ENCODE results near the gene SOS2. TPM values are rescaled to one million over a fixed set of nuclear protein-coding genes. Genes with fewer than 3 reads are reported as not detected.
A peak's percentile ranks its signal among the peaks of the same experiment; 100 is the strongest.

Gene SOS2
- total and polyA plus RNA-seq, 4 experiments from 2014 or later, result 7.4 to 43.4 (median 29.7) TPM

DNA sequence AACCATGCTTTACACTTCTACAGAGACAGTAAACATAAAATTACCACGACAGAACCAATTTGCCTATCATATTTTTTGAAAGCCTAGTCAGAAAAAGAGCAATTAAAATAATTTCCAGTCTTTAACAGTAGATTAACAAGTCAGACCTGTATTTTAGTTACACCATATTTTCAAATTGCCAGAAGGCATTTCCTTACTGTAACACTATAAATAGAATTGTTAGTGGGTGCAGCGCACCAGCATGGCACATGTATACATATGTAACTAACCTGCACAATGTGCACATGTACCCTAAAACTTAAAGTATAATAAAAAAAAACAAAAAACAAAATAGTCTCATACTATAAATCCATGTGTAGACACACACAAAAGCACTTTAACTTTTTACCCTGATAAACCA is 16.0 kb downstream of the SOS2 start:
- Histone ChIP-seq H3K4me1 (ENCODE audit: insufficient read depth, low read length) (no peaks in the 10 kb centered on the region), H3K27ac (ENCODE audit: low read depth, low read length) (no peak overlapping the region), H3K36me3 (ENCODE audit: insufficient read depth, low read length) (no peaks in the 10 kb centered on the region), H3K27me3 (ENCODE audit: insufficient read depth, low read length) (no peaks in the 10 kb centered on the region), H3K4me3 (ENCODE audit: low read length in 2 of 2) (no peak overlapping the region), H3K9me3 (ENCODE audit: control insufficient read depth in 1 of 2, low read length in 2 of 2) (no peaks in the 10 kb centered on the region)
- no peaks in the 10 kb centered on the region for H3K9me3 Mint-ChIP-seq
- no peak overlapping the region for H3K27ac Mint-ChIP-seq
- H3K4me1 Mint-ChIP-seq, result peaks cover 23 to 37% (median 29%) of the 10 kb centered on the region in 4 donors
- intact Hi-C loops (cut with micrococcal nuclease), result loop anchor here (2.0 kb wide), 1 partner anchor 15 kb away; the partner anchor contains the start of gene SOS2
- H3K36me3 Mint-ChIP-seq, result peaks cover 6% of the 10 kb centered on the region in 2 donors
- no peak for DNase-seq
- POLR2A ChIA-PET (ENCODE audit: partially characterized antibody), result no interaction called here
- H3K27me3 Mint-ChIP-seq, result no peaks in the 10 kb centered on the region
- CTCF ChIA-PET (ENCODE audit: partially characterized antibody), result no interaction called here
- no peak overlapping the region for H3K4me3 Mint-ChIP-seq

DNA sequence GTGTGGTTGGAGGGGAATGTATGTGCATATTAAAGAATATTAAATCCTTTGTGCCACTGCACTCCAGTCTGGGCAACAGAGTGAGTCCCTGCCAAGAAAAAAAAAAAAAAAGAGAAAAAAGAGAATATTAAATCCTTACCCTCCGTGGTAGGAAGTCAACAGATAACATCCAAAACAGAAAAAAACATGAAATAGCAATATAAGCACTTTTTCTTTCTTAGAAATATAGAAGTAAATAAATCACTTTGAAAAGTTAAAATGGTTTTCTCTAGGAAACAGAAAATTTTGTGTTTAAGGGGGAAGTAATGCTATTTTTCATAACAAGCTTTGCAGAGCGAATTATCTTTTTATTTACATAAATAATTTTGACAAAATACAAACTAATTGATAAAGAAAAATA is 17.6 kb downstream of the SOS2 start:
- Mint-ChIP-seq H3K9me3 (no peaks in the 10 kb centered on the region), H3K4me1 (peaks cover 16 to 38% (median 23%) of the 10 kb centered on the region in 4 donors), H3K36me3 (peaks cover 4% of the 10 kb centered on the region in 2 donors), H3K27ac (no peak overlapping the region), H3K4me3 (no peak overlapping the region), H3K27me3 (no peaks in the 10 kb centered on the region)
- Histone ChIP-seq H3K4me3 (ENCODE audit: low read length in 2 of 2) (no peak overlapping the region), H3K9me3 (ENCODE audit: control insufficient read depth in 1 of 2, low read length in 2 of 2) (no peaks in the 10 kb centered on the region), H3K27me3 (ENCODE audit: insufficient read depth, low read length) (no peaks in the 10 kb centered on the region), H3K4me1 (ENCODE audit: insufficient read depth, low read length) (no peaks in the 10 kb centered on the region), H3K36me3 (ENCODE audit: insufficient read depth, low read length) (no peaks in the 10 kb centered on the region), H3K27ac (ENCODE audit: low read depth, low read length) (no peak overlapping the region)
- ChIA-PET POLR2A (ENCODE audit: partially characterized antibody) (interaction anchor here (1.1 kb wide), 1 partner anchor 15 kb away, joined by 3 read pairs; no protein-coding TSS in a partner anchor), CTCF (ENCODE audit: partially characterized antibody) (no interaction called here)
- no peak for DNase-seq
- intact Hi-C loops (cut with micrococcal nuclease), result loop anchor here (2.0 kb wide), 1 partner anchor 17 kb away; the partner anchor contains the start of gene SOS2

- H3K36me3 ChIP-seq (ENCODE audit: insufficient read depth, low read length), result no peaks in the 10 kb centered on the region
- Mint-ChIP-seq H3K9me3 (no peaks in the 10 kb centered on the region), H3K27me3 (no peaks in the 10 kb centered on the region), H3K36me3 (peaks cover 0 to 4% of the 10 kb centered on the region in 2 donors), H3K4me3 (no peak overlapping the region), H3K27ac (peak overlapping the region in 2 of 7 donors; percentile 3 to 8), H3K4me1 (peaks cover 15 to 34% (median 19%) of the 10 kb centered on the region in 4 donors)
- H3K27me3 ChIP-seq (ENCODE audit: insufficient read depth, low read length), result no peaks in the 10 kb centered on the region
- H3K4me1 ChIP-seq (ENCODE audit: insufficient read depth, low read length), result no peaks in the 10 kb centered on the region
- no peak for DNase-seq
- H3K9me3 ChIP-seq (ENCODE audit: control insufficient read depth in 1 of 2, low read length in 2 of 2), result no peaks in the 10 kb centered on the region
- intact Hi-C loops (cut with micrococcal nuclease), result no loop called here
- ChIA-PET CTCF (ENCODE audit: partially characterized antibody) (no interaction called here), POLR2A (ENCODE audit: partially characterized antibody) (no interaction called here)
- no peak overlapping the region for H3K27ac ChIP-seq (ENCODE audit: low read depth, low read length)
- H3K4me3 ChIP-seq (ENCODE audit: low read length in 2 of 2), result no peak overlapping the region
These were observed 18.7 kb downstream of the SOS2 start for GRCh38 chr14:50212726-50213125.

DNA sequence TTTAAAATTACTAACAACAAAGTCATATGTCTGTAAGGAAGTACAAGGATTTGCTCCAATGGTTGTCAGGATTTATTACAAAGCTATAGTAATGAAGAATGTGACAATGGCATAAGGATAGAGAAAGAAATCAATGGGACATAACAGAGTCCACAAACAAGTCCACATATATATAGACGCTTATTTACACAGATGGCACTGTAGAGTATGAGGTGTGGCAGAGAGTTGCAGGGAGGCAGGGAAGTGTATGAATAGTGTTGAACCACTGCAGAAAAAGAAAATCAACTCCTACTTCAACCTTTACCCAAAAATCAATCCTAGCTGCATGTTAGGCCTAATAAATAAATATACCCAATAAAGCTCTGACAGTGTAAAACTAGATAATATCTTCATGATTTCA is 21.3 kb downstream of the SOS2 start:
- Mint-ChIP-seq H3K9me3 (no peaks in the 10 kb centered on the region), H3K27me3 (no peaks in the 10 kb centered on the region), H3K27ac (no peak overlapping the region), H3K36me3 (peaks cover 2 to 4% of the 10 kb centered on the region in 2 donors), H3K4me3 (no peak overlapping the region), H3K4me1 (peaks cover 10 to 28% (median 16%) of the 10 kb centered on the region in 4 donors)
- Histone ChIP-seq H3K36me3 (ENCODE audit: insufficient read depth, low read length) (no peaks in the 10 kb centered on the region), H3K4me3 (ENCODE audit: low read length in 2 of 2) (no peak overlapping the region), H3K9me3 (ENCODE audit: control insufficient read depth in 1 of 2, low read length in 2 of 2) (no peaks in the 10 kb centered on the region), H3K4me1 (ENCODE audit: insufficient read depth, low read length) (no peaks in the 10 kb centered on the region), H3K27me3 (ENCODE audit: insufficient read depth, low read length) (no peaks in the 10 kb centered on the region), H3K27ac (ENCODE audit: low read depth, low read length) (no peak overlapping the region)
- CTCF ChIA-PET (ENCODE audit: partially characterized antibody), result interaction anchor here (1.2 kb wide), 1 partner anchor 358 kb away, joined by 3 read pairs; the partner anchor contains the start of gene NEMF
- no peak for DNase-seq
- intact Hi-C loops (cut with micrococcal nuclease), result no loop called here
- POLR2A ChIA-PET (ENCODE audit: partially characterized antibody), result no interaction called here

DNA sequence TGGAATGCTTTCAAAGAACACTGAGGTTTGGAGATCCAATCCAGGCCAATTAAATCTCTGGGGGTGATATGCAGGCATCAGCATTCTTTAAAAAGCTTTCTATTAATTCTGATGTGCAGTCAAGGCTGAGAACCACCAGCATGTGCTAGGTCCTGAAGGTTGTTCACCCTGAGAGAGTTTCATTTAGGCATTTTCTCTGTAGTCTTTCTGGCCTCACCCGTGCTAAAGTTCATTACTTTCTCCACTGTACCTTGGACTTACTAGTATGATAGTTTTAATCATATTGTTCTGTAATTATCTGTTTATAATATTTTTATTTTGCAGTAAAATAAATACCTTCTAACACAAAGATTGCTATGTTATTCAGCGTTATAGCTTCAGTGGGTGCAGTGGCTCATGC is 32.9 kb downstream of the SOS2 start:
- ChIA-PET CTCF (ENCODE audit: partially characterized antibody) (no interaction called here), POLR2A (ENCODE audit: partially characterized antibody) (no interaction called here)
- H3K27me3 Mint-ChIP-seq, result no peaks in the 10 kb centered on the region
- H3K27ac Mint-ChIP-seq, result no peak overlapping the region
- no peaks in the 10 kb centered on the region for H3K36me3 ChIP-seq (ENCODE audit: insufficient read depth, low read length)
- H3K4me3 Mint-ChIP-seq, result no peak overlapping the region
- intact Hi-C loops (cut with micrococcal nuclease), result no loop called here
- H3K4me1 ChIP-seq (ENCODE audit: insufficient read depth, low read length), result no peaks in the 10 kb centered on the region
- H3K9me3 ChIP-seq (ENCODE audit: control insufficient read depth in 1 of 2, low read length in 2 of 2), result no peaks in the 10 kb centered on the region
- H3K9me3 Mint-ChIP-seq, result no peaks in the 10 kb centered on the region
- H3K4me3 ChIP-seq (ENCODE audit: low read length in 2 of 2), result no peak overlapping the region
- H3K36me3 Mint-ChIP-seq, result peaks cover 12 to 47% of the 10 kb centered on the region in 2 donors
- H3K27me3 ChIP-seq (ENCODE audit: insufficient read depth, low read length), result no peaks in the 10 kb centered on the region
- H3K4me1 Mint-ChIP-seq, result no peaks in the 10 kb centered on the region
- DNase-seq, result no peak
- H3K27ac ChIP-seq (ENCODE audit: low read depth, low read length), result no peak overlapping the region

GRCh38 chr14:50191499-50191898 is 39.9 kb downstream of the SOS2 start:
- no peaks in the 10 kb centered on the region for H3K36me3 ChIP-seq (ENCODE audit: insufficient read depth, low read length)
- no peak overlapping the region for H3K4me3 ChIP-seq (ENCODE audit: low read length in 2 of 2)
- DNase-seq, result no peak
- no peak overlapping the region for H3K27ac ChIP-seq (ENCODE audit: low read depth, low read length)
- peaks cover 0 to 1% (median under 1%) of the 10 kb centered on the region in 4 donors for H3K4me1 Mint-ChIP-seq
- no peaks in the 10 kb centered on the region for H3K9me3 ChIP-seq (ENCODE audit: control insufficient read depth in 1 of 2, low read length in 2 of 2)
- POLR2A ChIA-PET (ENCODE audit: partially characterized antibody), result no interaction called here
- intact Hi-C loops (cut with micrococcal nuclease), result no loop called here
- CTCF ChIA-PET (ENCODE audit: partially characterized antibody), result no interaction called here
- no peaks in the 10 kb centered on the region for H3K9me3 Mint-ChIP-seq
- H3K4me1 ChIP-seq (ENCODE audit: insufficient read depth, low read length), result no peaks in the 10 kb centered on the region
- H3K4me3 Mint-ChIP-seq, result no peak overlapping the region
- H3K36me3 Mint-ChIP-seq, result peaks cover 14 to 33% of the 10 kb centered on the region in 2 donors
- peak overlapping the region in 1 of 7 donors; percentile 57 for H3K27ac Mint-ChIP-seq
- H3K27me3 ChIP-seq (ENCODE audit: insufficient read depth, low read length), result no peaks in the 10 kb centered on the region
- H3K27me3 Mint-ChIP-seq, result no peaks in the 10 kb centered on the region

DNA sequence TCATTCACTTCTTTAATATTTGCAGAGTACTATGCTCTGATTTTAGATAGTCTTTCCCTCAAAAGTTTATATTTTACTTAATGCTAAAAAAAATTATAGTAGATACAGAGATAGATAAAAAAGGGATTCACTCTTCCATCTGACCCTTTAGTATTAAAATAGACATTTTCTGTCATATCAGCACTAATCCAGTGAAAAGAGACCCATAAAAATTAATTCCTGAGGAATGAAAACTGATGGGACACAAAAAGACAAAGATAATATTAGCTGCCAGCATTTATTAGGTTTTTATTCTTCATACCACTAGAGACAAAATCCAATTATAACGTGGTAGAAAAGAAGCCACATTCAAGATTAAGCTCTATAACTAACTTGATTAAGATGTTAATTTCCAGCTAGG is 45.3 kb downstream of the SOS2 start:
- Histone ChIP-seq H3K4me3 (ENCODE audit: low read length in 2 of 2) (no peak overlapping the region), H3K9me3 (ENCODE audit: control insufficient read depth in 1 of 2, low read length in 2 of 2) (no peaks in the 10 kb centered on the region), H3K4me1 (ENCODE audit: insufficient read depth, low read length) (no peaks in the 10 kb centered on the region), H3K27me3 (ENCODE audit: insufficient read depth, low read length) (no peaks in the 10 kb centered on the region), H3K27ac (ENCODE audit: low read depth, low read length) (no peak overlapping the region), H3K36me3 (ENCODE audit: insufficient read depth, low read length) (peaks cover 3% of the 10 kb centered on the region)
- Mint-ChIP-seq H3K27ac (no peak overlapping the region), H3K36me3 (peaks cover 22 to 45% of the 10 kb centered on the region in 2 donors), H3K27me3 (no peaks in the 10 kb centered on the region), H3K9me3 (no peaks in the 10 kb centered on the region), H3K4me3 (no peak overlapping the region), H3K4me1 (peaks cover 0 to 1% (median 0%) of the 10 kb centered on the region in 4 donors)
- CTCF ChIA-PET (ENCODE audit: partially characterized antibody), result no interaction called here
- POLR2A ChIA-PET (ENCODE audit: partially characterized antibody), result no interaction called here
- no peak for DNase-seq
- intact Hi-C loops (cut with micrococcal nuclease), result no loop called here

- H3K27me3 ChIP-seq (ENCODE audit: insufficient read depth, low read length), result no peaks in the 10 kb centered on the region
- H3K4me3 ChIP-seq (ENCODE audit: low read length in 2 of 2), result no peak overlapping the region
- ChIA-PET CTCF (ENCODE audit: partially characterized antibody) (no interaction called here), POLR2A (ENCODE audit: partially characterized antibody) (no interaction called here)
- no peak for DNase-seq
- Mint-ChIP-seq H3K36me3 (peaks cover 13 to 27% of the 10 kb centered on the region in 2 donors), H3K27me3 (no peaks in the 10 kb centered on the region), H3K4me3 (no peak overlapping the region), H3K27ac (no peak overlapping the region), H3K4me1 (no peaks in the 10 kb centered on the region), H3K9me3 (no peaks in the 10 kb centered on the region)
- no peaks in the 10 kb centered on the region for H3K4me1 ChIP-seq (ENCODE audit: insufficient read depth, low read length)
- H3K9me3 ChIP-seq (ENCODE audit: control insufficient read depth in 1 of 2, low read length in 2 of 2), result no peaks in the 10 kb centered on the region
- intact Hi-C loops (cut with micrococcal nuclease), result no loop called here
- H3K36me3 ChIP-seq (ENCODE audit: insufficient read depth, low read length), result no peaks in the 10 kb centered on the region
- no peak overlapping the region for H3K27ac ChIP-seq (ENCODE audit: low read depth, low read length)
These were observed 57.5 kb downstream of the SOS2 start for GRCh38 chr14:50173891-50174290.
